Measurements from ENCODE around the gene RHOJ. TPM values are rescaled to one million over a fixed set of nuclear protein-coding genes. Genes with fewer than 3 reads are reported as not detected.

RHOJ gene
- total and polyA plus RNA-seq, 2 of the 8 experiments (the other 6 are each of a cell fraction or from before 2014, with no cell fraction given), result 0.11 TPM; not detected in 1

DNA sequence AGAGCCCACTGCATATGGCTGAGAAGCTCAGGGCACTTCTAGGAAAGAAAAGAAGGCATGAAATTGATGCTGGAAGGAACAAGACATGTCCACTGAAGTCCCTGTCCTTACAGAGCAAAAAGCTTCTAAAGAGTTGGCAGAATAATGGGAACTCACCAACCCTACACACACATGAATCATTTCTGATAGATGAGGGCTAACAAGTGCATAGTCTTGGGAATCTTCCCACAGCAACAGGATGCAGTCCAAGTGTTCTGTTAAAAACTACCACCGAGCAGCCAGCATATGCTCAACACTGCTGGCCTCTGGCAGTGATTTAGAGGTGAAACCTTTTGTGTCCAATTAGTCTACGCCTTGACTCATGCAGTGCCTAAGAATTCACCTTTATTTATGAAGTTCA is 44.8 kb downstream of the RHOJ start:
- FAIRE-seq, result no peak
- Histone ChIP-seq H3K27me3 (replicated peaks in 1 of 4; ENCODE audit: control insufficient read depth in 3 of 4, extremely low read depth in 1 of 4, insufficient read depth in 3 of 4, low read length in 3 of 4) (no peaks in the 10 kb centered on the region), H3K18ac (ENCODE audit: extremely low read depth, low read length) (no peak overlapping the region), H2BK15ac (ENCODE audit: low read length) (no peak overlapping the region), H2BK20ac (ENCODE audit: low read length) (no peak overlapping the region), H3K27ac (ENCODE audit: low read depth, low read length) (no peak overlapping the region), H4K8ac (ENCODE audit: extremely low read depth, insufficient read depth, low read length) (no peak overlapping the region), H4K20me1 (replicated peaks in 1 of 2; ENCODE audit: control insufficient read depth in 1 of 2, insufficient read depth in 2 of 2, low read length in 2 of 2) (no peaks in the 10 kb centered on the region), H3K79me1 (ENCODE audit: low read depth, low read length) (no peaks in the 10 kb centered on the region), H4K91ac (replicated peaks; ENCODE audit: insufficient read length, low read length) (no peak overlapping the region), H3K4me1 (replicated peaks in 1 of 4; ENCODE audit: control insufficient read depth in 3 of 4, insufficient read depth in 4 of 4, low read length in 3 of 4) (no peaks in the 10 kb centered on the region), H2BK120ac (replicated peaks; ENCODE audit: low read depth, low read length) (no peak overlapping the region), H2AK5ac (ENCODE audit: low read depth, low read length) (no peak overlapping the region), H2BK5ac (ENCODE audit: low read depth, low read length) (no peak overlapping the region), H3K14ac (ENCODE audit: insufficient read length) (no peak overlapping the region), H3K4ac (replicated peaks; ENCODE audit: insufficient read length, low read depth, low read length) (no peak overlapping the region), H3K36me3 (ENCODE audit: control insufficient read depth in 2 of 4, insufficient read depth in 4 of 4, low read length in 3 of 4) (no peaks in the 10 kb centered on the region), H4K5ac (ENCODE audit: insufficient read length, low read depth, low read length) (no peak overlapping the region), H3K23ac (ENCODE audit: insufficient read length) (no peak overlapping the region), H2AFZ (ENCODE audit: low read length) (no peak overlapping the region), H3K56ac (replicated peaks; ENCODE audit: insufficient read length, low read depth, low read length) (no peak overlapping the region), H3K23me2 (ENCODE audit: low read depth, low read length) (peaks cover 1% of the 10 kb centered on the region; the same call in 1 of the 2 replicates), H3K4me2 (ENCODE audit: insufficient read depth in 1 of 2, low read depth in 2 of 2, low read length in 2 of 2) (no peak overlapping the region), H3K79me2 (ENCODE audit: control insufficient read depth in 1 of 2, insufficient read depth in 2 of 2, low read length in 2 of 2) (no peaks in the 10 kb centered on the region), H3K4me3 (ENCODE audit: extremely low read depth in 1 of 4, insufficient read depth in 2 of 4, low read depth in 3 of 4, low read length in 4 of 4) (no peak overlapping the region), H2BK12ac (ENCODE audit: low read depth, low read length) (no peak overlapping the region), H3K9ac (replicated peaks in 1 of 4; ENCODE audit: extremely low read depth in 1 of 4, low read depth in 3 of 4, low read length in 3 of 4) (no peak overlapping the region), H3K9me3 (ENCODE audit: insufficient read depth in 2 of 2, low read depth in 1 of 2, low read length in 1 of 2) (no peaks in the 10 kb centered on the region)
- no peak for DNase-seq (ENCODE audit: low read depth in 1 of 2, low spot score in 2 of 2)
- CTCF ChIA-PET (ENCODE audit: partially characterized antibody), result interaction anchor here (0.7 to 1.3 kb wide), 2 partner anchors 9 to 1081 kb away, joined by 3 to 5 read pairs; no protein-coding TSS in a partner anchor
- POLR2A ChIA-PET (ENCODE audit: partially characterized antibody), result no interaction called here
- 97% methylated on average over 2 of the region's 2 CpGs; no CpG with 5 or more reads in 1 of the 2 experiments for WGBS, 2 experiments (ENCODE audit: extremely low coverage in 1 of 2, insufficient coverage in 1 of 2, insufficient read length in 1 of 2, insufficient replicate concordance in 2 of 2, low coverage in 1 of 2, low lambda C conversion rate in 2 of 2, missing lambda C conversion rate in 1 of 2)
- TF ChIP-seq RXRA (IDR thresholded peaks at IDR 0.05; ENCODE audit: insufficient read depth, low read depth, low read length) (no peak), RFX5 (IDR thresholded peaks at IDR 0.05; ENCODE audit: borderline replicate concordance, low read depth, low read length) (no peak), POLR2AphosphoS5 (IDR thresholded peaks at IDR 0.05; ENCODE audit: low read depth, low read length) (no peak)
- TF ChIP-seq, protein P1, sequence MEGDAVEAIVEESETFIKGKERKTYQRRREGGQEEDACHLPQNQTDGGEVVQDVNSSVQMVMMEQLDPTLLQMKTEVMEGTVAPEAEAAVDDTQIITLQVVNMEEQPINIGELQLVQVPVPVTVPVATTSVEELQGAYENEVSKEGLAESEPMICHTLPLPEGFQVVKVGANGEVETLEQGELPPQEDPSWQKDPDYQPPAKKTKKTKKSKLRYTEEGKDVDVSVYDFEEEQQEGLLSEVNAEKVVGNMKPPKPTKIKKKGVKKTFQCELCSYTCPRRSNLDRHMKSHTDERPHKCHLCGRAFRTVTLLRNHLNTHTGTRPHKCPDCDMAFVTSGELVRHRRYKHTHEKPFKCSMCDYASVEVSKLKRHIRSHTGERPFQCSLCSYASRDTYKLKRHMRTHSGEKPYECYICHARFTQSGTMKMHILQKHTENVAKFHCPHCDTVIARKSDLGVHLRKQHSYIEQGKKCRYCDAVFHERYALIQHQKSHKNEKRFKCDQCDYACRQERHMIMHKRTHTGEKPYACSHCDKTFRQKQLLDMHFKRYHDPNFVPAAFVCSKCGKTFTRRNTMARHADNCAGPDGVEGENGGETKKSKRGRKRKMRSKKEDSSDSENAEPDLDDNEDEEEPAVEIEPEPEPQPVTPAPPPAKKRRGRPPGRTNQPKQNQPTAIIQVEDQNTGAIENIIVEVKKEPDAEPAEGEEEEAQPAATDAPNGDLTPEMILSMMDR (IDR thresholded peaks at IDR 0.05; ENCODE audit: control extremely low read depth in 1 of 3, insufficient read depth in 1 of 3, low read depth in 1 of 3, low read length in 3 of 3), result no peak

All from H1 (cell line).